Neural progenitor cell (in vitro differentiated cells): ENCODE measurements around the gene ZSCAN5A.

Experiments
- CTCF ChIP-seq: fragments of 200-600 bp; sonication (generic); IDR thresholded peaks from 2 replicates; pipeline ENCODE4 v1.5.1; 2017; ENCODE audit warnings: antibody characterized with exemption, mild to moderate bottlenecking
- EZH2phosphoT487 ChIP-seq: fragments of 200-600 bp; sonication (generic); IDR thresholded peaks from 2 replicates; pipeline ENCODE4 v1.6.1; 2017; ENCODE audit warnings: antibody characterized with exemption

DNA sequence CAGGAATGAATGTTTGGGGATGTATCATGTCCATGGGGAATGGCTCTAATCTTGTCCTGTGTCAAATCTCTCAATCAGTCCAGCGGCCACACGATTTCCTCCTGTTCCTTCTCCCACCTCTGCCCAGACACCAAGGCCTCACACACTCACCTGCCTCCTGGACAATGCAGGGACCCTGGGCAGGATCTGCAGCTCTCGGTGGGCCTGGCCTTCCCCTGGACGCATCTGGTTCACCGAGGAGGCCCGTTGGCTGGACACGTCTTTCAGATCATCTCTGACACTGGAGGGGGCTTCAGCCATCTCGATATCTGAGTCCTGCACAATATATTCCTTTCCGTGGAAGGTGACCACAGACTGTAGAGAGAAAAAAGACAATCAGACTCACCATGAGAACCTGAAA is 91.2 kb downstream of the ZSCAN5A start:
- TF ChIP-seq CTCF (no peak), EZH2phosphoT487 (no peak)
